ENCODE measurements around the gene VPS54. TPM values are rescaled to one million over a fixed set of nuclear protein-coding genes. Genes with fewer than 3 reads are reported as not detected.

VPS54 gene
- polyA plus RNA-seq, 3 donors, result 11.4 to 17.3 (median 11.5) TPM

- Mint-ChIP-seq H3K27me3 (ENCODE audit: low read depth in 3 of 3) (no peaks in the 10 kb centered on the region), H3K4me1 (no peaks in the 10 kb centered on the region), H3K4me3 (no peak overlapping the region), H3K27ac (peak overlapping the region in 2 of 7 donors; percentile 13 to 47), H3K9me3 (no peaks in the 10 kb centered on the region), H3K36me3 (peaks cover 78 to 86% of the 10 kb centered on the region in 2 donors)
- H3K36me3 ChIP-seq (replicated peaks in 1 of 2; ENCODE audit: control insufficient read depth in 1 of 2, insufficient read depth in 2 of 2, low read length in 2 of 2), result peaks cover 91 to 99% of the 10 kb centered on the region in 2 donors
- WGBS (ENCODE audit: insufficient coverage), result 100% methylated on average over 3 of the region's 6 CpGs
- no peak overlapping the region for H3K4me2 ChIP-seq (replicated peaks; ENCODE audit: extremely low read depth, low read length, poor library complexity, severe bottlenecking)
- H2AFZ ChIP-seq (ENCODE audit: insufficient read depth, low read depth, low read length, poor library complexity, severe bottlenecking), result no peak overlapping the region
- no peaks in the 10 kb centered on the region for H3K9me3 ChIP-seq (replicated peaks in 1 of 2; ENCODE audit: control insufficient read depth in 1 of 2, insufficient read depth in 1 of 2, low read length in 2 of 2)
- intact Hi-C loops (cut with micrococcal nuclease), result no loop called here
- H4K20me1 ChIP-seq (ENCODE audit: insufficient read depth, low read length), result no peaks in the 10 kb centered on the region
- TF ChIP-seq, protein P1, sequence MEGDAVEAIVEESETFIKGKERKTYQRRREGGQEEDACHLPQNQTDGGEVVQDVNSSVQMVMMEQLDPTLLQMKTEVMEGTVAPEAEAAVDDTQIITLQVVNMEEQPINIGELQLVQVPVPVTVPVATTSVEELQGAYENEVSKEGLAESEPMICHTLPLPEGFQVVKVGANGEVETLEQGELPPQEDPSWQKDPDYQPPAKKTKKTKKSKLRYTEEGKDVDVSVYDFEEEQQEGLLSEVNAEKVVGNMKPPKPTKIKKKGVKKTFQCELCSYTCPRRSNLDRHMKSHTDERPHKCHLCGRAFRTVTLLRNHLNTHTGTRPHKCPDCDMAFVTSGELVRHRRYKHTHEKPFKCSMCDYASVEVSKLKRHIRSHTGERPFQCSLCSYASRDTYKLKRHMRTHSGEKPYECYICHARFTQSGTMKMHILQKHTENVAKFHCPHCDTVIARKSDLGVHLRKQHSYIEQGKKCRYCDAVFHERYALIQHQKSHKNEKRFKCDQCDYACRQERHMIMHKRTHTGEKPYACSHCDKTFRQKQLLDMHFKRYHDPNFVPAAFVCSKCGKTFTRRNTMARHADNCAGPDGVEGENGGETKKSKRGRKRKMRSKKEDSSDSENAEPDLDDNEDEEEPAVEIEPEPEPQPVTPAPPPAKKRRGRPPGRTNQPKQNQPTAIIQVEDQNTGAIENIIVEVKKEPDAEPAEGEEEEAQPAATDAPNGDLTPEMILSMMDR (IDR thresholded peaks at IDR 0.05), result peak; percentile 58
- H3K27me3 ChIP-seq (ENCODE audit: control insufficient read depth in 2 of 2, insufficient read depth in 2 of 2, low read length in 2 of 2), result no peaks in the 10 kb centered on the region
- no peak overlapping the region for H3K27ac ChIP-seq (ENCODE audit: low read depth in 1 of 2, low read length in 2 of 2)
- no peak overlapping the region for H3K4me3 ChIP-seq (replicated peaks in 1 of 3; ENCODE audit: low read depth in 2 of 3, low read length in 3 of 3)
- peak in 1 of 3 donors; percentile 7 for DNase-seq
- H3K79me2 ChIP-seq (ENCODE audit: insufficient read depth, low read length), result no peaks in the 10 kb centered on the region
- no peak overlapping the region for H3K9ac ChIP-seq (ENCODE audit: insufficient read depth, low read length, poor library complexity, severe bottlenecking)
- no peaks in the 10 kb centered on the region for H3K4me1 ChIP-seq (ENCODE audit: control insufficient read depth in 1 of 2, insufficient read depth in 2 of 2, low read length in 2 of 2)
These were observed 130.5 kb downstream of the VPS54 start for GRCh38 chr2:63888490-63889402.

GRCh38 chr2:63888053-63888452, 131.2 kb downstream of the VPS54 start:
- Mint-ChIP-seq H3K27me3 (ENCODE audit: low read depth in 3 of 3) (no peaks in the 10 kb centered on the region), H3K27ac (peak overlapping the region in 1 of 7 donors; percentile 13), H3K9me3 (no peaks in the 10 kb centered on the region), H3K4me3 (no peak overlapping the region), H3K36me3 (peaks cover 78 to 86% of the 10 kb centered on the region in 2 donors), H3K4me1 (no peaks in the 10 kb centered on the region)
- TF ChIP-seq, protein P1 (IDR thresholded peaks at IDR 0.05), result no peak
- Histone ChIP-seq H2AFZ (ENCODE audit: insufficient read depth, low read depth, low read length, poor library complexity, severe bottlenecking) (no peak overlapping the region), H3K4me2 (replicated peaks; ENCODE audit: extremely low read depth, low read length, poor library complexity, severe bottlenecking) (no peak overlapping the region), H3K27me3 (ENCODE audit: control insufficient read depth in 2 of 2, insufficient read depth in 2 of 2, low read length in 2 of 2) (no peaks in the 10 kb centered on the region), H3K4me1 (ENCODE audit: control insufficient read depth in 1 of 2, insufficient read depth in 2 of 2, low read length in 2 of 2) (no peaks in the 10 kb centered on the region), H3K9me3 (replicated peaks in 1 of 2; ENCODE audit: control insufficient read depth in 1 of 2, insufficient read depth in 1 of 2, low read length in 2 of 2) (no peaks in the 10 kb centered on the region), H3K79me2 (ENCODE audit: insufficient read depth, low read length) (no peaks in the 10 kb centered on the region), H3K4me3 (replicated peaks in 1 of 3; ENCODE audit: low read depth in 2 of 3, low read length in 3 of 3) (no peak overlapping the region), H3K36me3 (replicated peaks in 1 of 2; ENCODE audit: control insufficient read depth in 1 of 2, insufficient read depth in 2 of 2, low read length in 2 of 2) (peaks cover 91 to 99% of the 10 kb centered on the region in 2 donors), H4K20me1 (ENCODE audit: insufficient read depth, low read length) (peaks cover 4% of the 10 kb centered on the region), H3K9ac (ENCODE audit: insufficient read depth, low read length, poor library complexity, severe bottlenecking) (no peak overlapping the region), H3K27ac (ENCODE audit: low read depth in 1 of 2, low read length in 2 of 2) (no peak overlapping the region)
- intact Hi-C loops (cut with micrococcal nuclease), result no loop called here
- DNase-seq, result no peak
- WGBS (ENCODE audit: insufficient coverage), result 92% methylated on average over 2 of the region's 2 CpGs
